Measurements from ENCODE around the gene LRRC15.
A peak's percentile ranks its signal among the peaks of the same experiment; 100 is the strongest.

Gene LRRC15

GRCh38 chr3:194384156-194384555 lies 14.6 kb upstream of the LRRC15 start:
- Histone ChIP-seq H3K36me3 (no peaks in the 10 kb centered on the region), H3K9me3 (no peaks in the 10 kb centered on the region), H3K27me3 (no peaks in the 10 kb centered on the region), H3K4me1 (0 out of 2 replicates have a peak, but pooled peaks cover 4% of the 10 kb centered on the region), H3K4me3 (ENCODE audit: low read depth, low read length) (no peak overlapping the region)
- no peak for DNase-seq
- TF ChIP-seq CTCF (IDR thresholded peaks at IDR 0.05; ENCODE audit: low read depth, low read length) = no peak

- DNase-seq = no peak
- H3K27me3 ChIP-seq = no peaks in the 10 kb centered on the region
- no peaks in the 10 kb centered on the region for H3K9me3 ChIP-seq
- 0 out of 2 replicates have a peak, but pooled peaks cover 4% of the 10 kb centered on the region for H3K4me1 ChIP-seq
- no peaks in the 10 kb centered on the region for H3K36me3 ChIP-seq
- H3K4me3 ChIP-seq (ENCODE audit: low read depth, low read length) = no peak overlapping the region
- no peak for TF ChIP-seq CTCF (IDR thresholded peaks at IDR 0.05; ENCODE audit: low read depth, low read length)
These were observed 13.9 kb upstream of the LRRC15 start for GRCh38 chr3:194383276-194383940.

- H3K36me3 ChIP-seq = no peaks in the 10 kb centered on the region
- no peaks in the 10 kb centered on the region for H3K27me3 ChIP-seq
- H3K4me1 ChIP-seq = 0 out of 2 replicates have a peak, but pooled peaks cover 4% of the 10 kb centered on the region
- no peak overlapping the region for H3K4me3 ChIP-seq (ENCODE audit: low read depth, low read length)
- no peak for TF ChIP-seq CTCF (IDR thresholded peaks at IDR 0.05; ENCODE audit: low read depth, low read length)
- DNase-seq = no peak
- no peaks in the 10 kb centered on the region for H3K9me3 ChIP-seq
These were observed 13.3 kb upstream of the LRRC15 start for GRCh38 chr3:194382892-194383223.

GRCh38 chr3:194382196-194382891 lies 12.8 kb upstream of the LRRC15 start:
- DNase-seq = no peak
- TF ChIP-seq CTCF (IDR thresholded peaks at IDR 0.05; ENCODE audit: low read depth, low read length) = no peak
- H3K4me1 ChIP-seq = 0 out of 2 replicates have a peak, but pooled peaks cover 4% of the 10 kb centered on the region
- H3K36me3 ChIP-seq = no peaks in the 10 kb centered on the region
- H3K9me3 ChIP-seq = no peaks in the 10 kb centered on the region
- no peaks in the 10 kb centered on the region for H3K27me3 ChIP-seq
- H3K4me3 ChIP-seq (ENCODE audit: low read depth, low read length) = no peak overlapping the region

- Histone ChIP-seq H3K27me3 (no peaks in the 10 kb centered on the region), H3K36me3 (no peaks in the 10 kb centered on the region), H3K4me3 (ENCODE audit: low read depth, low read length) (peak overlapping the region; percentile 61), H3K4me1 (0 out of 2 replicates have a peak, but pooled peaks cover 4% of the 10 kb centered on the region), H3K9me3 (no peaks in the 10 kb centered on the region)
- TF ChIP-seq CTCF (IDR thresholded peaks at IDR 0.05; ENCODE audit: low read depth, low read length) = no peak
- DNase-seq = peak; percentile 73
These were observed 11.9 kb upstream of the LRRC15 start for GRCh38 chr3:194381460-194381875.

- Histone ChIP-seq H3K36me3 (no peaks in the 10 kb centered on the region), H3K4me3 (ENCODE audit: low read depth, low read length) (no peak overlapping the region), H3K9me3 (no peaks in the 10 kb centered on the region), H3K27me3 (no peaks in the 10 kb centered on the region), H3K4me1 (0 out of 2 replicates have a peak, but pooled peaks cover 4% of the 10 kb centered on the region)
- DNase-seq = no peak
- TF ChIP-seq CTCF (IDR thresholded peaks at IDR 0.05; ENCODE audit: low read depth, low read length) = no peak
These were observed 10.8 kb upstream of the LRRC15 start for GRCh38 chr3:194380326-194380725.
